ENCODE results near the gene DYSF.

DYSF gene

GRCh38 chr2:71637168-71637567 lies 183.8 kb downstream of the DYSF start:
- no peaks in the 10 kb centered on the region for H3K79me2 ChIP-seq (ENCODE audit: low read length)
- H3K4me1 ChIP-seq (ENCODE audit: low read length): no peaks in the 10 kb centered on the region
- H3K9ac ChIP-seq (ENCODE audit: low read length): no peak overlapping the region
- no peak overlapping the region for H3K4me3 ChIP-seq (ENCODE audit: low read length)
- H3K9me3 ChIP-seq (ENCODE audit: insufficient read depth, low read length): no peaks in the 10 kb centered on the region
- no peak overlapping the region for H3K27ac ChIP-seq (ENCODE audit: low read length)
- TF ChIP-seq CTCF (IDR thresholded peaks at IDR 0.05; ENCODE audit: low read depth, low read length) (no peak), EZH2phosphoT487 (IDR thresholded peaks at IDR 0.05; ENCODE audit: low read depth) (no peak)
- no peak overlapping the region for H3K4me2 ChIP-seq (ENCODE audit: low read length)
- H3K36me3 ChIP-seq (replicated peaks; ENCODE audit: low read depth, low read length): no peaks in the 10 kb centered on the region
- H4K20me1 ChIP-seq (ENCODE audit: insufficient read depth, low read length): no peaks in the 10 kb centered on the region
- no peak overlapping the region for H2AFZ ChIP-seq (ENCODE audit: low read depth, low read length)
- peaks cover 20% of the 10 kb centered on the region for H3K27me3 ChIP-seq (ENCODE audit: low read depth, low read length)

GRCh38 chr2:71637736-71638135 lies 184.4 kb downstream of the DYSF start:
- TF ChIP-seq CTCF (IDR thresholded peaks at IDR 0.05; ENCODE audit: low read depth, low read length) (no peak), EZH2phosphoT487 (IDR thresholded peaks at IDR 0.05; ENCODE audit: low read depth) (no peak)
- Histone ChIP-seq H3K36me3 (replicated peaks; ENCODE audit: low read depth, low read length) (no peaks in the 10 kb centered on the region), H2AFZ (ENCODE audit: low read depth, low read length) (no peak overlapping the region), H3K4me1 (ENCODE audit: low read length) (no peaks in the 10 kb centered on the region), H3K9me3 (ENCODE audit: insufficient read depth, low read length) (no peaks in the 10 kb centered on the region), H3K4me2 (ENCODE audit: low read length) (no peak overlapping the region), H3K79me2 (ENCODE audit: low read length) (no peaks in the 10 kb centered on the region), H4K20me1 (ENCODE audit: insufficient read depth, low read length) (no peaks in the 10 kb centered on the region), H3K27ac (ENCODE audit: low read length) (no peak overlapping the region), H3K27me3 (ENCODE audit: low read depth, low read length) (peaks cover 20% of the 10 kb centered on the region), H3K9ac (ENCODE audit: low read length) (no peak overlapping the region), H3K4me3 (ENCODE audit: low read length) (no peak overlapping the region)

- no peak overlapping the region for H3K4me2 ChIP-seq (ENCODE audit: low read length)
- H3K27me3 ChIP-seq (ENCODE audit: low read depth, low read length): peaks cover 9% of the 10 kb centered on the region
- no peaks in the 10 kb centered on the region for H4K20me1 ChIP-seq (ENCODE audit: insufficient read depth, low read length)
- no peak overlapping the region for H3K9ac ChIP-seq (ENCODE audit: low read length)
- H3K27ac ChIP-seq (ENCODE audit: low read length): no peak overlapping the region
- TF ChIP-seq CTCF (IDR thresholded peaks at IDR 0.05; ENCODE audit: low read depth, low read length) (no peak), EZH2phosphoT487 (IDR thresholded peaks at IDR 0.05; ENCODE audit: low read depth) (no peak)
- H2AFZ ChIP-seq (ENCODE audit: low read depth, low read length): no peak overlapping the region
- H3K79me2 ChIP-seq (ENCODE audit: low read length): no peaks in the 10 kb centered on the region
- H3K4me1 ChIP-seq (ENCODE audit: low read length): no peaks in the 10 kb centered on the region
- H3K4me3 ChIP-seq (ENCODE audit: low read length): no peak overlapping the region
- no peaks in the 10 kb centered on the region for H3K36me3 ChIP-seq (replicated peaks; ENCODE audit: low read depth, low read length)
- no peaks in the 10 kb centered on the region for H3K9me3 ChIP-seq (ENCODE audit: insufficient read depth, low read length)
Observed at GRCh38 chr2:71639735-71640134, 186.4 kb downstream of the DYSF start.

- no peaks in the 10 kb centered on the region for H3K79me2 ChIP-seq (ENCODE audit: low read length)
- no peak overlapping the region for H3K4me3 ChIP-seq (ENCODE audit: low read length)
- peaks cover 9% of the 10 kb centered on the region for H3K27me3 ChIP-seq (ENCODE audit: low read depth, low read length)
- no peaks in the 10 kb centered on the region for H3K9me3 ChIP-seq (ENCODE audit: insufficient read depth, low read length)
- no peak overlapping the region for H3K9ac ChIP-seq (ENCODE audit: low read length)
- no peak overlapping the region for H3K4me2 ChIP-seq (ENCODE audit: low read length)
- no peaks in the 10 kb centered on the region for H4K20me1 ChIP-seq (ENCODE audit: insufficient read depth, low read length)
- H3K27ac ChIP-seq (ENCODE audit: low read length): no peak overlapping the region
- no peaks in the 10 kb centered on the region for H3K4me1 ChIP-seq (ENCODE audit: low read length)
- H2AFZ ChIP-seq (ENCODE audit: low read depth, low read length): no peak overlapping the region
- TF ChIP-seq EZH2phosphoT487 (IDR thresholded peaks at IDR 0.05; ENCODE audit: low read depth): no peak
- no peak for TF ChIP-seq CTCF (IDR thresholded peaks at IDR 0.05; ENCODE audit: low read depth, low read length)
- no peaks in the 10 kb centered on the region for H3K36me3 ChIP-seq (replicated peaks; ENCODE audit: low read depth, low read length)
Observed at GRCh38 chr2:71640489-71640888, 187.1 kb downstream of the DYSF start.
